C4-2B (cell line): ENCODE data around the gene TCERG1L.

Experiments used
- CTCF ChIP-seq: fragments of 450-650 bp; conservative IDR thresholded peaks from 2 replicates; pipeline ENCODE4 v1.5.1; 2017; ENCODE audit warnings: mild to moderate bottlenecking
- ZFX ChIP-seq: fragments of 450-650 bp; IDR thresholded peaks from 2 replicates; pipeline ENCODE4 v1.6.1; 2017

- TF ChIP-seq CTCF (no peak), ZFX (no peak)
Measured at GRCh38 chr10:131102676-131103075, 208.8 kb downstream of the TCERG1L start.
